ENCODE data around the gene RGS17.

The RGS17 gene

DNA sequence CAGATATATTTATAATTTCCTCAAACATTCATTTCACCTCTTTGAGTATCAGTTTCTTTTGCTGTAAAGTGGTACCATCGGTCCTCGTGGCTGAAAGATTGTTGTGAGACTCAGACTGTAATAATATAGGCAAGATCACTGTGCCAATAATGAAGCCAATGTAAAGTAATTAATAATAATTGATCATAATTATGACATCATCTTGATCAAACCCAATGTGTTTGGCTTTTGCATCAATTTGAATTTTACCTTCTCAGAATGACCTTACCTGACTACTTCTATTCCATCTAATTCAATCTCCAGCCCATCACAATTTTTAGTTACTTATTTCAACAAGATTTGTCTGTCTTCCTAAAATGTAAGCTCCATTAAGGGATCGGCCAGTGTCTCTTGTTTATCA, 112.7 kb downstream of the RGS17 start:
- Histone ChIP-seq H3K9ac (ENCODE audit: low read length) (no peak overlapping the region), H3K4me1 (ENCODE audit: low read length) (no peaks in the 10 kb centered on the region), H3K9me3 (ENCODE audit: insufficient read depth, low read length) (no peaks in the 10 kb centered on the region), H3K36me3 (replicated peaks; ENCODE audit: low read depth, low read length) (no peaks in the 10 kb centered on the region), H4K20me1 (ENCODE audit: insufficient read depth, low read length) (no peaks in the 10 kb centered on the region), H3K27ac (ENCODE audit: low read length) (no peak overlapping the region), H3K4me2 (ENCODE audit: low read length) (no peak overlapping the region), H3K4me3 (ENCODE audit: low read length) (no peak overlapping the region), H3K27me3 (ENCODE audit: low read depth, low read length) (no peaks in the 10 kb centered on the region), H3K79me2 (ENCODE audit: low read length) (no peaks in the 10 kb centered on the region), H2AFZ (ENCODE audit: low read depth, low read length) (no peak overlapping the region)
- no peak for TF ChIP-seq EZH2phosphoT487 (IDR thresholded peaks at IDR 0.05; ENCODE audit: low read depth)
- TF ChIP-seq, protein P1, sequence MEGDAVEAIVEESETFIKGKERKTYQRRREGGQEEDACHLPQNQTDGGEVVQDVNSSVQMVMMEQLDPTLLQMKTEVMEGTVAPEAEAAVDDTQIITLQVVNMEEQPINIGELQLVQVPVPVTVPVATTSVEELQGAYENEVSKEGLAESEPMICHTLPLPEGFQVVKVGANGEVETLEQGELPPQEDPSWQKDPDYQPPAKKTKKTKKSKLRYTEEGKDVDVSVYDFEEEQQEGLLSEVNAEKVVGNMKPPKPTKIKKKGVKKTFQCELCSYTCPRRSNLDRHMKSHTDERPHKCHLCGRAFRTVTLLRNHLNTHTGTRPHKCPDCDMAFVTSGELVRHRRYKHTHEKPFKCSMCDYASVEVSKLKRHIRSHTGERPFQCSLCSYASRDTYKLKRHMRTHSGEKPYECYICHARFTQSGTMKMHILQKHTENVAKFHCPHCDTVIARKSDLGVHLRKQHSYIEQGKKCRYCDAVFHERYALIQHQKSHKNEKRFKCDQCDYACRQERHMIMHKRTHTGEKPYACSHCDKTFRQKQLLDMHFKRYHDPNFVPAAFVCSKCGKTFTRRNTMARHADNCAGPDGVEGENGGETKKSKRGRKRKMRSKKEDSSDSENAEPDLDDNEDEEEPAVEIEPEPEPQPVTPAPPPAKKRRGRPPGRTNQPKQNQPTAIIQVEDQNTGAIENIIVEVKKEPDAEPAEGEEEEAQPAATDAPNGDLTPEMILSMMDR (IDR thresholded peaks at IDR 0.05; ENCODE audit: low read depth, low read length): no peak

DNA sequence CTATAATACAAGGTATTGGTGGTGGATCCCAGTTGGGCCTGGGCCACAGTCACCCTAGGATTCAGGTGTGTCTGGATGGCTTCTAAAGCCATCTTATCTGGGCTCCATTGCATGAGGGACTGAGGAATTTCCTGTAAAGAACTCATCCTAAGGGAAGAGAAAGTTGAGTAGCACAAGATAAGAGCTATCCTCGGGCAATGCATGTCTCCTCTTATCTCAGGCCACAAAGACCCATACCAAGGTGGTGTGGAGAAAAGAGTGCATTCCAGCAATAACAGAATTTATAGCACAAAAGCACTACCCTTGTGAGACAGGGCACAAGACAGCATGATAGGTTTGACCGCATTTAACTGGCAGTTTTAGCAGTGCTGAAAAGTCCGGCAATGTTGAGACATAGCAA, 114.2 kb downstream of the RGS17 start:
- Histone ChIP-seq H4K20me1 (ENCODE audit: insufficient read depth, low read length) (no peaks in the 10 kb centered on the region), H3K9ac (ENCODE audit: low read length) (no peak overlapping the region), H3K9me3 (ENCODE audit: insufficient read depth, low read length) (no peaks in the 10 kb centered on the region), H3K27me3 (ENCODE audit: low read depth, low read length) (no peaks in the 10 kb centered on the region), H3K79me2 (ENCODE audit: low read length) (no peaks in the 10 kb centered on the region), H3K4me2 (ENCODE audit: low read length) (no peak overlapping the region), H2AFZ (ENCODE audit: low read depth, low read length) (no peak overlapping the region), H3K27ac (ENCODE audit: low read length) (no peak overlapping the region), H3K4me1 (ENCODE audit: low read length) (no peaks in the 10 kb centered on the region), H3K4me3 (ENCODE audit: low read length) (no peak overlapping the region), H3K36me3 (replicated peaks; ENCODE audit: low read depth, low read length) (no peaks in the 10 kb centered on the region)
- no peak for TF ChIP-seq EZH2phosphoT487 (IDR thresholded peaks at IDR 0.05; ENCODE audit: low read depth)
- TF ChIP-seq, protein P1 (IDR thresholded peaks at IDR 0.05; ENCODE audit: low read depth, low read length): no peak

DNA sequence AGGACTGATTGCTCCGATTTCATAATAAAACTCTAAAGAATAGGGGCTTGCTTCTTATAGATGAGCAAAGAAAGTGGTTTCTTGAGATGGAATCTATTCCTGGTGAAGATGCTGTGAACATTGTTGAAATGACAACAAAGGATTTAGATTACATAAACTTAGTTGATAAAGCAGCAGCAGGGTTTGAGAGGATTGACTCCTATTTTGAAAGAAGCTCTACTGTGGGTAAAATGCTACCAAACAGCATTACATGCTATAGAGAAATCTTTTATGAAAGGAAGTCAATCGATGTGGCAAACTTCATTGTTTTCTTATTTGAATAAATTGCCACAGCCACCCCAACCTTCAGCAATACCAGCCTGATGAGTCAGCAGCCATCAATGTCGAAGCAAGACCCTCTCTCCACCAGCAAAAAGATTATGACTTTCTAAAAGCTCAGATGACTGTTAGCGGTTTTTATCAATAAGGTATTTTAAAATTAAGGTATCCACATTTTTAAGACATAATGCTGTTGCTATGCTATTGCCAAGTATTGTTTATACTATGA, 115.9 kb downstream of the RGS17 start:
- TF ChIP-seq EZH2phosphoT487 (IDR thresholded peaks at IDR 0.05; ENCODE audit: low read depth): no peak
- TF ChIP-seq, protein P1 (IDR thresholded peaks at IDR 0.05; ENCODE audit: low read depth, low read length): no peak
- no peaks in the 10 kb centered on the region for H3K9me3 ChIP-seq (ENCODE audit: insufficient read depth, low read length)
- no peak overlapping the region for H2AFZ ChIP-seq (ENCODE audit: low read depth, low read length)
- no peak overlapping the region for H3K27ac ChIP-seq (ENCODE audit: low read length)
- no peak overlapping the region for H3K4me2 ChIP-seq (ENCODE audit: low read length)
- no peaks in the 10 kb centered on the region for H4K20me1 ChIP-seq (ENCODE audit: insufficient read depth, low read length)
- H3K9ac ChIP-seq (ENCODE audit: low read length): no peak overlapping the region
- no peaks in the 10 kb centered on the region for H3K4me1 ChIP-seq (ENCODE audit: low read length)
- H3K4me3 ChIP-seq (ENCODE audit: low read length): no peak overlapping the region
- no peaks in the 10 kb centered on the region for H3K36me3 ChIP-seq (replicated peaks; ENCODE audit: low read depth, low read length)
- H3K79me2 ChIP-seq (ENCODE audit: low read length): no peaks in the 10 kb centered on the region
- H3K27me3 ChIP-seq (ENCODE audit: low read depth, low read length): peaks cover 7% of the 10 kb centered on the region; the same call in 1 of the 2 replicates

DNA sequence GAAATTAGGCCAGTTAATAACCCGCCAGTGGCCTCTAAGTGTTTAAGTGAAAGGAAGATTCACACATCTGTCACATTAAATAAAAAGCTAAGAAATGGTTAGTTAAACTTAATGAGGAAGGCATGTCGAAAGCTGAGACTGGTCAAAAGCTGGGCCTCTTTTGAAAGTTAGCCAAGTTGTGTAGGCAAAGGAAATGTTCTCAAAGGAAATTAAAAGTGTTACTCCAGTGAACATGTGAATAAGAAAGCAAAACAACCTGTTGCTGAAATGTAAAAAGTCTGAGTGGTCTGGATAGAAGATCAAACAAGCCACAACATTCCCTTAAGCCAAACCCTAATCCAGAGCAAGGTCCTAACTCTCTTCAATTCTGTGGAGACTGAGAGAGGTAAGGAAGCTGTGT, 117.6 kb downstream of the RGS17 start:
- Histone ChIP-seq H3K4me2 (ENCODE audit: low read length) (no peak overlapping the region), H3K4me1 (ENCODE audit: low read length) (no peaks in the 10 kb centered on the region), H4K20me1 (ENCODE audit: insufficient read depth, low read length) (no peaks in the 10 kb centered on the region), H2AFZ (ENCODE audit: low read depth, low read length) (no peak overlapping the region), H3K36me3 (replicated peaks; ENCODE audit: low read depth, low read length) (no peaks in the 10 kb centered on the region), H3K9ac (ENCODE audit: low read length) (no peak overlapping the region), H3K4me3 (ENCODE audit: low read length) (no peak overlapping the region), H3K27me3 (ENCODE audit: low read depth, low read length) (peaks cover 7% of the 10 kb centered on the region; the same call in 1 of the 2 replicates), H3K27ac (ENCODE audit: low read length) (no peak overlapping the region), H3K9me3 (ENCODE audit: insufficient read depth, low read length) (no peaks in the 10 kb centered on the region), H3K79me2 (ENCODE audit: low read length) (no peaks in the 10 kb centered on the region)
- TF ChIP-seq, protein P1 (IDR thresholded peaks at IDR 0.05; ENCODE audit: low read depth, low read length): no peak
- TF ChIP-seq EZH2phosphoT487 (IDR thresholded peaks at IDR 0.05; ENCODE audit: low read depth): no peak
